Osteoblast (primary cell): ENCODE data around the gene MCCD1. TPM values are rescaled to one million over a fixed set of nuclear protein-coding genes. Genes with fewer than 3 reads are reported as not detected.

ENCODE experiments used
- DNase-seq: peaks from one replicate; pipeline ENCODE4 v3.0.0; 2011; ENCODE audit warnings: low spot score, mixed read lengths; ENCODE audit not compliant: insufficient read length; ENCODE audit errors: missing footprints
- H2AFZ ChIP-seq: 2 replicates; pipeline ENCODE4 v1.6.0; 2011; ENCODE audit warnings: mild to moderate bottlenecking, low read length
- H3K27ac ChIP-seq: 2 replicates; pipeline ENCODE4 v1.5.1; 2011; ENCODE audit warnings: mild to moderate bottlenecking, low read depth, low read length, moderate library complexity
- H3K27me3 ChIP-seq: 2 replicates; pipeline ENCODE4 v1.6.0; 2012; ENCODE audit warnings: mild to moderate bottlenecking, control low read depth, inconsistent platforms, low read length, moderate library complexity; ENCODE audit not compliant: insufficient read depth
- H3K36me3 ChIP-seq: 2 replicates; pipeline ENCODE4 v1.5.1; 2011; ENCODE audit warnings: mild to moderate bottlenecking, low read length, control low read depth, moderate library complexity; ENCODE audit not compliant: insufficient read depth
- H3K4me1 ChIP-seq: 2 replicates; pipeline ENCODE4 v1.5.1; 2011; ENCODE audit warnings: mild to moderate bottlenecking, low read length, control low read depth, moderate library complexity; ENCODE audit not compliant: insufficient read depth
- H3K4me2 ChIP-seq: 2 replicates; pipeline ENCODE4 v1.6.0; 2011; ENCODE audit warnings: mild to moderate bottlenecking, low read length; ENCODE audit not compliant: insufficient read depth
- H3K4me3 ChIP-seq: fragments of 200-600 bp; sonication (generic); 3 replicates; pipeline ENCODE4 v1.5.1; 2012; ENCODE audit warnings: mild to moderate bottlenecking, low read length, inconsistent platforms; ENCODE audit not compliant: insufficient read depth
- H3K79me2 ChIP-seq: 2 replicates; pipeline ENCODE4 v1.6.0; 2012; ENCODE audit warnings: mild to moderate bottlenecking, low read length, control low read depth, inconsistent platforms; ENCODE audit not compliant: insufficient read depth
- H3K9me3 ChIP-seq: 2 replicates; pipeline ENCODE4 v1.5.1; 2011; ENCODE audit warnings: low read depth, low read length, control low read depth
- H4K20me1 ChIP-seq: 2 replicates; pipeline ENCODE4 v1.6.0; 2012; ENCODE audit warnings: mild to moderate bottlenecking, low read length, control low read depth; ENCODE audit not compliant: insufficient read depth
- CTCF ChIP-seq: IDR thresholded peaks from 2 replicates; pipeline ENCODE4 v1.5.1; 2011; ENCODE audit warnings: mild to moderate bottlenecking, low read depth, low read length, moderate library complexity; ENCODE audit errors: extremely low read depth
- total RNA-seq: library from RNA; depleted of rRNA; stranded (reverse); fragments of >200 nt; gene quantifications from 2 replicates; pipeline ENCODE4 v1.2.3, GENCODE V29; 2012

The MCCD1 gene
- total RNA-seq, 1 donor: not detected

- no peak within 1 kb of the TSS for H3K4me2 ChIP-seq
- peaks cover 2% of the 10 kb centered on the region for H3K4me1 ChIP-seq
- no peak within 1 kb of the TSS for H3K4me3 ChIP-seq
- H2AFZ ChIP-seq: no peak within 1 kb of the TSS
- H3K79me2 ChIP-seq: no peaks in the 10 kb centered on the region
- no peaks in the 10 kb centered on the region for H3K27me3 ChIP-seq
- H3K27ac ChIP-seq: no peak within 1 kb of the TSS
- no peaks in the 10 kb centered on the region for H3K9me3 ChIP-seq
- H4K20me1 ChIP-seq: no peaks in the 10 kb centered on the region
- H3K36me3 ChIP-seq: no peaks in the 10 kb centered on the region
- peak; percentile 47 for DNase-seq
- TF ChIP-seq CTCF: no peak
These were observed 43.5 kb downstream of the MCCD1 start, which contains the start of gene LTA for GRCh38 chr6:31572041-31572911. TSS of gene LTA (plus strand) at chr6:31572289. CDS start at chr6:31572743, 454 bp downstream.

- Histone ChIP-seq H3K27ac (no peak overlapping the region), H3K79me2 (no peaks in the 10 kb centered on the region), H3K4me3 (no peak overlapping the region), H3K4me1 (peaks cover 2% of the 10 kb centered on the region), H3K27me3 (no peaks in the 10 kb centered on the region), H3K4me2 (no peak overlapping the region), H3K36me3 (no peaks in the 10 kb centered on the region), H4K20me1 (no peaks in the 10 kb centered on the region), H3K9me3 (no peaks in the 10 kb centered on the region), H2AFZ (no peak overlapping the region)
- DNase-seq: peak; percentile 13
- TF ChIP-seq CTCF: no peak
These were observed 44.7 kb downstream of the MCCD1 start for GRCh38 chr6:31573239-31574105.

GRCh38 chr6:31574106-31575061 lies 45.6 kb downstream of the MCCD1 start:
- H3K4me1 ChIP-seq: peaks cover 2% of the 10 kb centered on the region
- peak; percentile 80 for DNase-seq
- H4K20me1 ChIP-seq: no peaks in the 10 kb centered on the region
- H3K4me3 ChIP-seq: no peak overlapping the region
- no peaks in the 10 kb centered on the region for H3K36me3 ChIP-seq
- H3K9me3 ChIP-seq: no peaks in the 10 kb centered on the region
- no peaks in the 10 kb centered on the region for H3K27me3 ChIP-seq
- no peaks in the 10 kb centered on the region for H3K79me2 ChIP-seq
- H2AFZ ChIP-seq: no peak overlapping the region
- no peak overlapping the region for H3K4me2 ChIP-seq
- TF ChIP-seq CTCF: no peak
- H3K27ac ChIP-seq: no peak overlapping the region
